Brain pericyte (primary cell): Measurements from ENCODE around the gene TOMM20L.

Experiments
- DNase-seq: peaks from one replicate; pipeline ENCODE4 v3.0.0-alpha.2; 2012; ENCODE audit warnings: low read depth, low spot score

Gene TOMM20L

GRCh38 chr14:58427281-58428117, 31.8 kb downstream of the TOMM20L start, which contains the start of the genes KIAA0586 and TIMM9:
TSS of gene KIAA0586 (plus strand) at chr14:58427719. CDS start at chr14:58428265, 546 bp downstream.
TSS of gene TIMM9 (minus strand) at chr14:58427531. CDS start at chr14:58411945, 15,586 bp downstream.
- peak; percentile 93 for DNase-seq

GRCh38 chr14:58428118-58428683, 32.5 kb downstream of the TOMM20L start:
- DNase-seq, result peak; percentile 5

- no peak for DNase-seq
Observed at GRCh38 chr14:58430156-58430555, 34.4 kb downstream of the TOMM20L start.

GRCh38 chr14:58439476-58439875, 43.7 kb downstream of the TOMM20L start:
- DNase-seq, result no peak

- DNase-seq, result no peak
Observed at GRCh38 chr14:58444627-58445026, 48.9 kb downstream of the TOMM20L start.

GRCh38 chr14:58455593-58456265, 60.0 kb downstream of the TOMM20L start:
- no peak for DNase-seq
